Fibroblast of lung (primary cell): ENCODE measurements around the gene AMBP. TPM values are rescaled to one million over a fixed set of nuclear protein-coding genes. Genes with fewer than 3 reads are reported as not detected.

Experiments
- DNase-seq, 2 donors: peaks; one replicate each; pipeline versions ENCODE4 v3.0.0 to v3.0.0-alpha.2; 2010; ENCODE audit warnings: low read depth in 2 of 2
- H2AFZ ChIP-seq: 2 replicates; pipeline ENCODE4 v1.5.1; 2012; ENCODE audit warnings: low read length, control low read depth, inconsistent platforms
- H3K27ac ChIP-seq: 2 replicates; pipeline ENCODE4 v1.5.1; 2011; ENCODE audit warnings: low read length, control low read depth; ENCODE audit not compliant: insufficient read depth
- H3K27me3 ChIP-seq: 2 replicates; pipeline ENCODE4 v1.5.1; 2011; ENCODE audit warnings: mild to moderate bottlenecking, low read length; ENCODE audit not compliant: control insufficient read depth, insufficient read depth
- H3K36me3 ChIP-seq: 2 replicates; pipeline ENCODE4 v1.5.1; 2011; ENCODE audit warnings: low read length; ENCODE audit not compliant: control insufficient read depth, insufficient read depth
- H3K4me1 ChIP-seq: 2 replicates; pipeline ENCODE4 v1.5.1; 2011; ENCODE audit warnings: low read length; ENCODE audit not compliant: control insufficient read depth, insufficient read depth; ENCODE audit errors: extremely low read depth
- H3K4me2 ChIP-seq: 2 replicates; pipeline ENCODE4 v1.5.1; 2011; ENCODE audit warnings: low read length, control low read depth; ENCODE audit not compliant: insufficient read depth; ENCODE audit errors: extremely low read depth
- H3K4me3 ChIP-seq, 4 experiments: fragments of 200-600 bp in 1 of 4; sonication (generic) in 1 of 4; replicated peaks in 1 of 4; 2 replicates each; pipeline ENCODE4 v1.5.1; 2011 to 2016; ENCODE audit warnings: low read length in 4 of 4, low read depth in 3 of 4, mild to moderate bottlenecking in 3 of 4, control low read depth in 2 of 4, inconsistent platforms in 1 of 4, mixed read lengths in 1 of 4; ENCODE audit not compliant: insufficient read depth in 1 of 4; ENCODE audit errors: control extremely low read depth in 1 of 4
- H3K79me2 ChIP-seq: 2 replicates; pipeline ENCODE4 v1.5.1; 2012; ENCODE audit warnings: mild to moderate bottlenecking, low read length, inconsistent platforms; ENCODE audit not compliant: control insufficient read depth, insufficient read depth
- H3K9ac ChIP-seq: 2 replicates; pipeline ENCODE4 v1.5.1; 2011; ENCODE audit warnings: mild to moderate bottlenecking, low read length, control low read depth; ENCODE audit not compliant: insufficient read depth
- H3K9me3 ChIP-seq: 2 replicates; pipeline ENCODE4 v1.5.1; 2012; ENCODE audit warnings: low read depth, low read length; ENCODE audit not compliant: control insufficient read depth, insufficient read depth
- H4K20me1 ChIP-seq: 2 replicates; pipeline ENCODE4 v1.5.1; 2011; ENCODE audit warnings: low read length; ENCODE audit not compliant: control insufficient read depth, insufficient read depth; ENCODE audit errors: extremely low read depth
- EZH2 ChIP-seq: IDR thresholded peaks from 2 replicates; pipeline ENCODE4 v1.5.1; 2012; ENCODE audit warnings: low read length, control low read depth, mild to moderate bottlenecking; ENCODE audit errors: missing control alignments
- polyA plus RNA-seq, 2 donors: library from polyadenylated mRNA; depleted of rRNA in 1 of 2; stranded (reverse) in 1 of 2; unstranded in 1 of 2; fragments of >200 nt; gene quantifications; 2 replicates each; pipeline ENCODE4 v1.2.1, GENCODE V29; 2011 to 2012; ENCODE audit warnings: missing spikeins in 1 of 2
- total RNA-seq: library from RNA; depleted of rRNA; stranded (reverse); fragments of >200 nt; gene quantifications from 2 replicates; pipeline ENCODE4 v1.2.1, GENCODE V29; 2014
- TF ChIP-seq, protein P1 (sequence below), 2 donors: IDR thresholded peaks in 1 of 2; conservative IDR thresholded peaks in 1 of 2; 1 replicate in 1 of 2; 2 replicates in 1 of 2; pipeline ENCODE4 v1.5.1; 2011 to 2012; ENCODE audit warnings: low read length in 2 of 2, control low read depth in 1 of 2, inconsistent platforms in 1 of 2, low read depth in 1 of 2, mild to moderate bottlenecking in 1 of 2

Gene AMBP
- total and polyA plus RNA-seq, 2 donors (not counting 1 experiment from before 2014, with no cell fraction given), result 0.07 to 0.17 TPM

DNA sequence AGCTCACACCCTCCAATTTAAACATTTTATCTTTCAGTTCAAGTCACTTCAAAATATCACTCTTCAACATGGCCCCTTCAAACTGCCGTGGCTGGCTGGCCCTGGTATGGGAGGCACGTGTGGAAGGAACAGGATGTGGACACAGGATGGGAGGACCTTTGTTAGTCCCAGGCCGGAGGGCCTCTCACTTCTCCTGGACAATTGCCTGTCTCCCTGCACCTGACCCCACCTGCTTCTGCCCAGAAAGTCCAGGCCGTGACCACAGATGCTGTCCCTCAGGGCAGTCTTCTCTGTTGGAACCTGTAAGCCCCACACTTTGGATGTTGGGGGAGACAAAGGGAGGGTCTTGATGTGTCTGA, 19.4 kb downstream of the AMBP start:
- Histone ChIP-seq H3K36me3 (no peaks in the 10 kb centered on the region), H4K20me1 (no peaks in the 10 kb centered on the region), H3K9ac (no peak overlapping the region), H3K27me3 (no peaks in the 10 kb centered on the region), H3K4me2 (no peak overlapping the region), H3K4me1 (no peaks in the 10 kb centered on the region), H2AFZ (no peak overlapping the region), H3K9me3 (no peaks in the 10 kb centered on the region), H3K27ac (no peak overlapping the region), H3K4me3 (no peak overlapping the region), H3K79me2 (no peaks in the 10 kb centered on the region)
- no peak for DNase-seq
- TF ChIP-seq EZH2, result no peak
- TF ChIP-seq, protein P1, sequence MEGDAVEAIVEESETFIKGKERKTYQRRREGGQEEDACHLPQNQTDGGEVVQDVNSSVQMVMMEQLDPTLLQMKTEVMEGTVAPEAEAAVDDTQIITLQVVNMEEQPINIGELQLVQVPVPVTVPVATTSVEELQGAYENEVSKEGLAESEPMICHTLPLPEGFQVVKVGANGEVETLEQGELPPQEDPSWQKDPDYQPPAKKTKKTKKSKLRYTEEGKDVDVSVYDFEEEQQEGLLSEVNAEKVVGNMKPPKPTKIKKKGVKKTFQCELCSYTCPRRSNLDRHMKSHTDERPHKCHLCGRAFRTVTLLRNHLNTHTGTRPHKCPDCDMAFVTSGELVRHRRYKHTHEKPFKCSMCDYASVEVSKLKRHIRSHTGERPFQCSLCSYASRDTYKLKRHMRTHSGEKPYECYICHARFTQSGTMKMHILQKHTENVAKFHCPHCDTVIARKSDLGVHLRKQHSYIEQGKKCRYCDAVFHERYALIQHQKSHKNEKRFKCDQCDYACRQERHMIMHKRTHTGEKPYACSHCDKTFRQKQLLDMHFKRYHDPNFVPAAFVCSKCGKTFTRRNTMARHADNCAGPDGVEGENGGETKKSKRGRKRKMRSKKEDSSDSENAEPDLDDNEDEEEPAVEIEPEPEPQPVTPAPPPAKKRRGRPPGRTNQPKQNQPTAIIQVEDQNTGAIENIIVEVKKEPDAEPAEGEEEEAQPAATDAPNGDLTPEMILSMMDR (conservative IDR thresholded peaks at IDR 0.05 in 1 of 2, IDR thresholded peaks at IDR 0.05 in 1 of 2; ENCODE audit: low read depth in 1 of 2, low read length in 2 of 2), result no peak

DNA sequence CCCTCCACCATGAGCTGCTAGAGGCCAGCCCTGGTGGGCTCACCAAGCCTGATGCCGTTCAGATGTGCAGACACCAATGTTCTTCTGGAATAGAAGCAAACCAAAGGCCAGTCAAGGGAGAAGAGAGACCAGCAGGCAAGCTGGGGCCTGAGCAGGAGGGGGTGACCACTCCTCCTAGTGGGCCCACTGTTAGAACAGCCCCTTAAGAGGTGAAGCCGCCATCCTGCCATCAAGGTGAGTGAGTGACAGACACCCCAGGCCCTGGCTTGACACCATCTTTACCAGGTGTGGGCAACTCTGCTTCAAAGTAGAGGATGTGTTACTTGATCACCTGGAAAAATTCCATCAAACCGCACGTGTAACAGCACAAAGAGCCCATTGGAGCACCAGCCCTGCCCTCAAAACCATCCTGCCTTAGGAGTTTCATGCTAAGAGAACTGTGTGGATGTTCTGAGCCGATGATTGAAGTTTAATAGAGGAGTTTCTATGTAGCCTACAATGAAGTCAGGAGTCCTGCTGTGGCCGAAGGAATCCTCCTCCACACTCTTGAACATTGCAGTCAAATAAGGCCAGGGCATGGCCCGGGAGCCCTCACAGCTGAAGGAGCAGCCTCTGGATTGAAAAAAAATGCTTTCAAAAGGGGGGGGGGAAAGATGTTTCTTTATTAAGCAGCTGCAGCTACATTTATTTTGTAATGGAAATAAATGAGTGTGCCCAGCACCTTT, 20.8 kb downstream of the AMBP start:
- no peaks in the 10 kb centered on the region for H3K79me2 ChIP-seq
- H3K27me3 ChIP-seq, result no peaks in the 10 kb centered on the region
- no peaks in the 10 kb centered on the region for H3K36me3 ChIP-seq
- no peak overlapping the region for H3K4me3 ChIP-seq
- no peaks in the 10 kb centered on the region for H3K9me3 ChIP-seq
- no peaks in the 10 kb centered on the region for H4K20me1 ChIP-seq
- H3K9ac ChIP-seq, result no peak overlapping the region
- TF ChIP-seq, protein P1 (conservative IDR thresholded peaks at IDR 0.05 in 1 of 2, IDR thresholded peaks at IDR 0.05 in 1 of 2; ENCODE audit: low read depth in 1 of 2, low read length in 2 of 2), result no peak
- TF ChIP-seq EZH2, result no peak
- DNase-seq, result no peak
- no peaks in the 10 kb centered on the region for H3K4me1 ChIP-seq
- H2AFZ ChIP-seq, result no peak overlapping the region
- H3K27ac ChIP-seq, result no peak overlapping the region
- no peak overlapping the region for H3K4me2 ChIP-seq

DNA sequence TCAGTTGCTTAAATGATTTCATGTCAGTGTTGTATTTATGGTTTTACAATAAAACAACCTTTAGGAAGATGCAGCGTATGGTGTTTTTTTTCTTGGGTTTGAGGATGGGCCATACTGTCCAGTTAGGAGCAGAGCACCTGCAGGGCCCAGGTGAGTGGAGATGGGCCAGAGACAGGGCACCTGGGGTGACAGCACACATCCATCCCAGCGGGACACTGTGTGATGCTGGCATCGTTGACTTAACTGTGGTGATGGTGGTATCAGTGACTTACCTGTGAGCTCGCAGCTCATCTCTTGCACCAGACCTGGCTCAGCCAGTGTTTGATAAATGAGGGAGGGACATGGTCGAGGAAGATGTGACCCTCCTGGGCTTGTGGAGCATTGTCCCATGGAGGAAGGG, 21.6 kb downstream of the AMBP start:
- no peaks in the 10 kb centered on the region for H4K20me1 ChIP-seq
- no peaks in the 10 kb centered on the region for H3K79me2 ChIP-seq
- H3K9me3 ChIP-seq, result no peaks in the 10 kb centered on the region
- H2AFZ ChIP-seq, result no peak overlapping the region
- TF ChIP-seq, protein P1 (conservative IDR thresholded peaks at IDR 0.05 in 1 of 2, IDR thresholded peaks at IDR 0.05 in 1 of 2; ENCODE audit: low read depth in 1 of 2, low read length in 2 of 2), result no peak
- peaks cover 6% of the 10 kb centered on the region for H3K36me3 ChIP-seq
- H3K4me3 ChIP-seq, result no peak overlapping the region
- DNase-seq, result no peak
- H3K9ac ChIP-seq, result no peak overlapping the region
- no peak overlapping the region for H3K27ac ChIP-seq
- H3K27me3 ChIP-seq, result no peaks in the 10 kb centered on the region
- no peak overlapping the region for H3K4me2 ChIP-seq
- no peaks in the 10 kb centered on the region for H3K4me1 ChIP-seq
